Body of pancreas (tissue), 4 donors: Measurements from ENCODE around the gene EXOSC7. TPM values are rescaled to one million over a fixed set of nuclear protein-coding genes. Genes with fewer than 3 reads are reported as not detected.

Source experiments
- ATAC-seq: fragments of 150-250 bp; one replicate; pipeline ENCODE4 v1.9.1; 2016
- DNase-seq, 4 donors: peaks; one replicate each; pipeline ENCODE4 v3.0.0-alpha.2; 2019
- H3K27ac ChIP-seq, 4 donors: fragments of 200-600 bp; sonication (generic); 1 replicate in 3 of 4; 2 replicates in 1 of 4; pipeline versions ENCODE4 v1.5.1 to v1.6.1; 2016 to 2019; ENCODE audit warnings: mild to moderate bottlenecking in 1 of 4, mixed read lengths in 1 of 4, moderate library complexity in 1 of 4
- H3K27me3 ChIP-seq, 2 donors: fragments of 200-600 bp; sonication (generic); one replicate each; pipeline ENCODE4 v1.6.0; 2016; ENCODE audit warnings: mild to moderate bottlenecking in 1 of 2
- H3K36me3 ChIP-seq, 2 donors: fragments of 200-600 bp; sonication (generic); replicated peaks in 1 of 2; 2 replicates each; pipeline ENCODE4 v1.5.1; 2016; ENCODE audit warnings: low read depth in 2 of 2; ENCODE audit not compliant: insufficient read depth in 1 of 2
- H3K4me1 ChIP-seq: fragments of 200-600 bp; sonication (generic); one replicate; pipeline ENCODE4 v1.6.0; 2016
- H3K4me3 ChIP-seq, 2 donors: fragments of 200-600 bp; sonication (generic); 1 replicate in 1 of 2; 2 replicates in 1 of 2; pipeline ENCODE4 v1.5.1; 2016 to 2019
- H3K9me3 ChIP-seq, 3 donors: fragments of 200-600 bp; sonication (generic); 1 replicate in 2 of 3; 2 replicates in 1 of 3; pipeline ENCODE4 v1.5.1; 2016
- CTCF ChIP-seq, 7 experiments: fragments of 450-650 bp in 4 of 7; fragments of 200-600 bp in 3 of 7; sonication (generic) in 3 of 7; IDR thresholded peaks; one replicate each; pipeline ENCODE4 v1.5.1; 2016 to 2019; ENCODE audit warnings: antibody characterized with exemption in 7 of 7
- POLR2A ChIP-seq, 3 donors: fragments of 450-650 bp; IDR thresholded peaks; one replicate each; pipeline ENCODE4 v1.6.1; 2016; ENCODE audit warnings: antibody characterized with exemption in 3 of 3, mild to moderate bottlenecking in 2 of 3
- WGBS, 2 donors: methylation state at CpG; one replicate each; pipeline ENCODE4 v1.1.5; 2017; 5-methylcytosine and 5-hydroxymethylcytosine counted together
- intact Hi-C: fragments of 100-400 bp; cut with DNase I; formaldehyde crosslinking; loops from one replicate; pipeline ENCODE4 v1.15.1; 2023
- total RNA-seq, 2 donors: library from RNA; depleted of rRNA; stranded (reverse); fragments of >200 nt; gene quantifications; one replicate each; pipeline ENCODE4 v1.1.0, GENCODE V29; 2016

Gene EXOSC7
- total RNA-seq, 2 donors from 2014 or later: 18.2 to 33.6 TPM

GRCh38 chr3:45021524-45022297 is 45.7 kb downstream of the EXOSC7 start:
- Histone ChIP-seq H3K9me3 (no peaks in the 10 kb centered on the region), H3K27ac (no peak overlapping the region), H3K36me3 (no peaks in the 10 kb centered on the region), H3K27me3 (no peaks in the 10 kb centered on the region), H3K4me3 (no peak overlapping the region), H3K4me1 (peaks cover 8% of the 10 kb centered on the region)
- no peak for DNase-seq
- 57 to 66% methylated on average over 12 of the region's 12 CpGs for WGBS, 2 donors
- no peak for TF ChIP-seq POLR2A (IDR thresholded peaks at IDR 0.05)
- no peak for TF ChIP-seq CTCF (IDR thresholded peaks at IDR 0.05)
- no peak for ATAC-seq
- intact Hi-C loops: no loop called here

- intact Hi-C loops: no loop called here
- TF ChIP-seq CTCF (IDR thresholded peaks at IDR 0.05) (no peak), POLR2A (IDR thresholded peaks at IDR 0.05) (no peak)
- ATAC-seq: no peak
- Histone ChIP-seq H3K4me3 (no peak overlapping the region), H3K27ac (no peak overlapping the region), H3K27me3 (no peaks in the 10 kb centered on the region), H3K4me1 (peaks cover 8% of the 10 kb centered on the region), H3K36me3 (no peaks in the 10 kb centered on the region), H3K9me3 (no peaks in the 10 kb centered on the region)
- 42 to 53% methylated on average over 3 of the region's 3 CpGs for WGBS, 2 donors
- DNase-seq: no peak
Measured at GRCh38 chr3:45023675-45024074, 47.6 kb downstream of the EXOSC7 start.

GRCh38 chr3:45024542-45025255 is 48.7 kb downstream of the EXOSC7 start:
- intact Hi-C loops: no loop called here
- DNase-seq (peak in 1 of 4 donors; percentile 38), ATAC-seq (peak; percentile 12)
- Histone ChIP-seq H3K36me3 (no peaks in the 10 kb centered on the region), H3K27ac (no peak overlapping the region), H3K4me1 (peaks cover 8% of the 10 kb centered on the region), H3K27me3 (no peaks in the 10 kb centered on the region), H3K4me3 (no peak overlapping the region), H3K9me3 (no peaks in the 10 kb centered on the region)
- 41 to 44% methylated on average over 6 of the region's 6 CpGs for WGBS, 2 donors
- TF ChIP-seq CTCF (IDR thresholded peaks at IDR 0.05) (no peak), POLR2A (IDR thresholded peaks at IDR 0.05) (no peak)

- DNase-seq: peak in 3 of 4 donors; percentile 20 to 45 (median 21)
- intact Hi-C loops: no loop called here
- Histone ChIP-seq H3K27ac (no peak within 1 kb of the TSS), H3K9me3 (no peaks in the 10 kb centered on the region), H3K4me3 (no peak within 1 kb of the TSS), H3K27me3 (no peaks in the 10 kb centered on the region), H3K36me3 (no peaks in the 10 kb centered on the region), H3K4me1 (peaks cover 8% of the 10 kb centered on the region)
- ATAC-seq: peak; percentile 49
- 32 to 34% methylated on average over 5 to 13 of the region's 13 CpGs for WGBS, 2 donors
- no peak for TF ChIP-seq POLR2A (IDR thresholded peaks at IDR 0.05)
Measured at GRCh38 chr3:45026038-45026437, 50.0 kb downstream of the EXOSC7 start, which contains the start of gene CLEC3B. Gene CLEC3B, plus strand, starts transcription at chr3:45026303. Its CDS starts 60 bp downstream, at chr3:45026363.

- Histone ChIP-seq H3K9me3 (no peaks in the 10 kb centered on the region), H3K4me1 (peaks cover 8% of the 10 kb centered on the region), H3K36me3 (no peaks in the 10 kb centered on the region), H3K27ac (no peak overlapping the region), H3K4me3 (no peak overlapping the region), H3K27me3 (no peaks in the 10 kb centered on the region)
- ATAC-seq (peak; percentile 45), DNase-seq (peak in 3 of 4 donors; percentile 24 to 47 (median 26))
- 30 to 36% methylated on average over 4 of the region's 4 CpGs for WGBS, 2 donors
- intact Hi-C loops: no loop called here
- no peak for TF ChIP-seq CTCF (IDR thresholded peaks at IDR 0.05)
- no peak for TF ChIP-seq POLR2A (IDR thresholded peaks at IDR 0.05)
Measured at GRCh38 chr3:45026957-45027356, 50.9 kb downstream of the EXOSC7 start.
